GM10266 (cell line): Measurements from ENCODE around the gene MXD3.
A peak's percentile ranks its signal among the peaks of the same experiment; 100 is the strongest.

ENCODE experiments used
- DNase-seq: peaks from one replicate; pipeline ENCODE4 v3.0.0; 2012; ENCODE audit errors: extremely low spot score
- CTCF ChIP-seq: IDR thresholded peaks from 2 replicates; pipeline ENCODE4 v1.5.1; 2012; ENCODE audit warnings: mild to moderate bottlenecking, low read depth; ENCODE audit not compliant: control insufficient read depth, insufficient read depth; ENCODE audit errors: missing control alignments

MXD3 gene

GRCh38 chr5:177300236-177300880 is 11.3 kb downstream of the MXD3 start:
- TF ChIP-seq CTCF: no peak
- peak; percentile 61 for DNase-seq

GRCh38 chr5:177299697-177300096 is 12.0 kb downstream of the MXD3 start:
- TF ChIP-seq CTCF: no peak
- no peak for DNase-seq

GRCh38 chr5:177297922-177298321 is 13.8 kb downstream of the MXD3 start:
- TF ChIP-seq CTCF: no peak
- no peak for DNase-seq

- no peak for DNase-seq
- no peak for TF ChIP-seq CTCF
Measured at GRCh38 chr5:177296581-177296980, 15.1 kb downstream of the MXD3 start.

GRCh38 chr5:177295924-177296323 is 15.8 kb downstream of the MXD3 start:
- TF ChIP-seq CTCF: no peak
- DNase-seq: no peak

- TF ChIP-seq CTCF: no peak
- no peak for DNase-seq
Measured at GRCh38 chr5:177294632-177295031, 17.1 kb downstream of the MXD3 start.

- TF ChIP-seq CTCF: no peak
- DNase-seq: no peak
Measured at GRCh38 chr5:177293819-177294581, 17.7 kb downstream of the MXD3 start.
